RWPE2 (cell line): ENCODE measurements around the gene RGMB.
A peak's percentile ranks its signal among the peaks of the same experiment; 100 is the strongest.

Source experiments
- ATAC-seq: fragments of 200-7000 bp; cut with Tn5 transposase; 3 replicates; pipeline ENCODE4 v1.9.1; 2021; ENCODE audit warnings: low read depth
- DNase-seq: peaks from one replicate; pipeline ENCODE4 v3.0.0-alpha.2; 2020; ENCODE audit warnings: low spot score
- H3K27ac ChIP-seq: fragments of 450-650 bp; 2 replicates; pipeline ENCODE4 v1.5.1; 2017; ENCODE audit warnings: mild to moderate bottlenecking; ENCODE audit not compliant: poor library complexity, severe bottlenecking
- H3K27me3 ChIP-seq: fragments of 250-450 bp; sonication (Bioruptor Pico); 2 replicates; pipeline ENCODE4 v1.5.1; 2021; ENCODE audit warnings: mild to moderate bottlenecking, moderate library complexity; ENCODE audit not compliant: insufficient read depth, poor library complexity, severe bottlenecking
- H3K36me3 ChIP-seq: fragments of 250-450 bp; sonication (Bioruptor Pico); 2 replicates; pipeline ENCODE4 v1.5.1; 2020; ENCODE audit warnings: low read depth, mild to moderate bottlenecking, moderate library complexity
- H3K4me1 ChIP-seq: fragments of 250-450 bp; sonication (Bioruptor Pico); 2 replicates; pipeline ENCODE4 v1.5.1; 2021; ENCODE audit warnings: mild to moderate bottlenecking, moderate library complexity; ENCODE audit not compliant: insufficient read depth, poor library complexity, severe bottlenecking
- H3K4me3 ChIP-seq: fragments of 250-450 bp; sonication (Bioruptor Pico); 2 replicates; pipeline ENCODE4 v1.5.1; 2021; ENCODE audit warnings: mild to moderate bottlenecking, moderate library complexity; ENCODE audit not compliant: severe bottlenecking
- H3K9me3 ChIP-seq: fragments of 250-450 bp; sonication (Bioruptor Pico); 2 replicates; pipeline ENCODE4 v1.5.1; 2021; ENCODE audit warnings: mild to moderate bottlenecking, moderate library complexity; ENCODE audit not compliant: severe bottlenecking
- TF ChIP-seq, protein P1 (sequence below): fragments of 450-650 bp; IDR thresholded peaks from one replicate; pipeline ENCODE4 v1.5.1; 2017; ENCODE audit warnings: mild to moderate bottlenecking, moderate library complexity; ENCODE audit not compliant: poor library complexity, severe bottlenecking

Gene RGMB

DNA sequence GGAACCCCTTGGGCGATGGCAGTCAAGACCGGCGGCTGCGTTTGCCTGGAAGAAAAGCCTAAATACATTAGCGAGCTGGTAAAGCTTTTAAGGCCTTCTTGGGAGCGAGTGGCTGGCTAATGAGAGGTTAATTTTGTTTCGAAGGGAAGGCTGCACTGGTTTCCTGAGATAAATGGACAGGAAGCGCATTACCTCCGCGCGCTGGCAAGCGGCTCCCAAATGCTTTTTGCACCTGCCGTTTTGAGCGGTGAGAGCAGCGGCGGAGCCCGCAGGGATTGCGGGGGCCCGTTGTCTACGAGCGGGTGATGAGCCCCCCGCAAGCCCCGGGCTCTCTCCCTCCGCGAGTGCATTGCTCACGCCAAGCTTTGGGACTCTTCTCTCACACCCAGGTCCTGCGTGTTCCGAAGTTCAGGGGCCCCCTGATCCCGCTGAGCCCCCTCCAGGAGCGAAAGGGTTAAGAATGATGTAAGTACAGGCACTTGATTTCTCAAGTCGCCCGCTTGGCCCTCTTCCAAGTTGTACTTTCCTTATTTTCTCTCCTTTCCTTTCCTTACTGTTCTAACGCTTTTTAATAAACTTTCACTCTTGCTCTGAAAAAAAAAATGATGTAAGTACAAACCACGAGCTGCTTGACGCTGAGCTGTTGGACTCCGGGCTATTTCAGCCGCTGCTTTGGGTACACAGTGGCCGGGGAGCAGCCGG is 3.1 kb upstream of the RGMB start:
- no peaks in the 10 kb centered on the region for H3K27me3 ChIP-seq
- peaks cover 12% of the 10 kb centered on the region for H3K36me3 ChIP-seq
- peak overlapping the region; percentile 73 for H3K27ac ChIP-seq
- no peaks in the 10 kb centered on the region for H3K9me3 ChIP-seq
- TF ChIP-seq, protein P1, sequence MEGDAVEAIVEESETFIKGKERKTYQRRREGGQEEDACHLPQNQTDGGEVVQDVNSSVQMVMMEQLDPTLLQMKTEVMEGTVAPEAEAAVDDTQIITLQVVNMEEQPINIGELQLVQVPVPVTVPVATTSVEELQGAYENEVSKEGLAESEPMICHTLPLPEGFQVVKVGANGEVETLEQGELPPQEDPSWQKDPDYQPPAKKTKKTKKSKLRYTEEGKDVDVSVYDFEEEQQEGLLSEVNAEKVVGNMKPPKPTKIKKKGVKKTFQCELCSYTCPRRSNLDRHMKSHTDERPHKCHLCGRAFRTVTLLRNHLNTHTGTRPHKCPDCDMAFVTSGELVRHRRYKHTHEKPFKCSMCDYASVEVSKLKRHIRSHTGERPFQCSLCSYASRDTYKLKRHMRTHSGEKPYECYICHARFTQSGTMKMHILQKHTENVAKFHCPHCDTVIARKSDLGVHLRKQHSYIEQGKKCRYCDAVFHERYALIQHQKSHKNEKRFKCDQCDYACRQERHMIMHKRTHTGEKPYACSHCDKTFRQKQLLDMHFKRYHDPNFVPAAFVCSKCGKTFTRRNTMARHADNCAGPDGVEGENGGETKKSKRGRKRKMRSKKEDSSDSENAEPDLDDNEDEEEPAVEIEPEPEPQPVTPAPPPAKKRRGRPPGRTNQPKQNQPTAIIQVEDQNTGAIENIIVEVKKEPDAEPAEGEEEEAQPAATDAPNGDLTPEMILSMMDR, result no peak
- peak overlapping the region; percentile 65 for H3K4me3 ChIP-seq
- DNase-seq (no peak), ATAC-seq (no peak)
- peaks cover 13% of the 10 kb centered on the region for H3K4me1 ChIP-seq

DNA sequence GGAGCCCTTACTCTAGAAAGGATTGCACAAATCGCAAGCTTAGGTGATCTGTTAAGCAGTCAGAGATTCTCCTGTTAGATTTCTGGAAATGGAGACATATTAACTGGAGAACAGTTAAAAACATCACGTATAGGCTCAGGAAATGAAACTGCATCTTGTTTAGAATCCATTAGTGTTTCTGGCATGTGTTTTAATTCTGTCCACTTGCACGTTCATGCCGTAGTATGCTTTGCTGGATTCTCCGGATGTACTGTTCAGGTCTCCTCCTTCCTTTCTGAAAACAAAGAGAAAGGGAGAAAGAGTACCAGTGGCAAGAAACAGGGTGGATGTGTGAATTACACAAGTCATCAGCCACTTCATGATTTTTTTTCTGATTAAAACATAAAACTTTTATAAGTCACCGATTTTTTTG is 2.5 kb upstream of the RGMB start:
- Histone ChIP-seq H3K4me3 (peak overlapping the region; percentile 65), H3K4me1 (peaks cover 17% of the 10 kb centered on the region), H3K9me3 (no peaks in the 10 kb centered on the region), H3K36me3 (peaks cover 18% of the 10 kb centered on the region), H3K27ac (peak overlapping the region; percentile 73), H3K27me3 (no peaks in the 10 kb centered on the region)
- TF ChIP-seq, protein P1, result no peak
- no peak for DNase-seq
- ATAC-seq, result no peak

DNA sequence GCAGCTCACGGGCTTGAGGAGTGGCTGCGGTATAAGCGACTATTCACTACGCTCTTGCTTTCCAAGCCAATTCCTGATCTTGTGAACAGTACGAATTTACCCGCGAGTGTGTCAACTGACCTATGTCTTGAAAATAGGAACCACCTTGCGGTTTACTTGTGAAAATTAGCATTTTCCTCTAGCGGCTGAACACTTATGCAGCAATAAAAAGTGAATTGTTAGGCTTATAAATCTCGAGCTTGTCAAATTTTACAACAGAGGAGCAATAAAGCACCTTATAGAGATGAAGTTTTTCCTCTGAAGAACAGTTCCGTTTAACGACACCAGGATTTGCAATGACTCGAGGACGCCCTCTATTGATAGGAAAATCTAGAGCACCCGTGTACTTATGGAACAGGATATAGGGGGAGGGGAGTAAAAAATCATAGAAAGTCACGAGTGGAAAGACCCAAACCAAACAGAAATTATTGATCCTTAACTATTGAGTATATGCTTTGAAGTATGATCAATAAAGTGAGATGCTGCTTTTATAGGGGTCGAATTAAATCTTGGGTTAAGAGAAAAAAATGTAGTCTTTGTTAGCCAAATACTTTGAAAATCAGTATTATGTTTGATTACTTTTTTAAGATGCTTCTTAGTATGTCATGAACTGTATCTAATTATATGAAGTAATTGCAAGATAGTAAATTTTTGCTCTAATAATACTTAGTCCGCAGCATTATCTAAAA is 1.9 kb upstream of the RGMB start:
- no peak for ATAC-seq
- peak overlapping the region; percentile 73 for H3K27ac ChIP-seq

DNA sequence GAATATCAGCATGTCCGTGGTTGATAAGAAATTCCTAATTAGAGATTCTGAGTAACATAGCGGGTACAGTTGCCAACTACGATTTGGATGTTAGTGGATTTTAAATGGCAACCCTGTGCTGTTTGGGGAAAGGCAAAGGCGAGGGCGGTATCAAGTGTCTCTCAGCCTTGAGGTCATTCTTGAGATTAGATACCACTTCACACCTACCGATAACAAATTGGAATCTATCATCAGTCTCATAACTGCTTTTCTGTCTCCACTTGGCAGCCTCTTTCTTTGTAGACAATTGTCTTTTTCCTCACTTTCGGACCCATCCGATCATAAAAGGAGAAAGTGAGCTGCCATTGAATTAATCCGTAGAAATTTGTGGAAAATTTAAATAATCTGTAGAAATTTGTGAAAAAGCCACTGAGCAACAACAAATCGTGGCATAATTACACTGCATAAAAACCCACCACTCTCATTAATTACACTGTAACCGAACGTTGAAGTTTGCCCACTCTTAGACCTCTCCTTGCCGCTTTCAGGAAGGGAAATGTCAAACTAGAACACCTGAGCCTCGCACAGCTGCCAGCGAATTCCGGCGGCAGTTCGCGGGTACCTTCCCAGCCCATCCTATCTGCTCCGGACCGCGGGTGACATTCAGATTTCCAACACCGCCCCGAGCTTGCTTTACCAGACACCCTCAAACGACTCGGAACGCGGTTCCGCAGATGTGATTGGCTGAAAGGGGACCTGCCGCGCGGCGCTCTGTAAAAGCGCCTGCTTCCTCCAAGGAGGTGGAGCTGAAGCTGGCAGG is 849 bp upstream of the RGMB start:
- H3K36me3 ChIP-seq, result peaks cover 31% of the 10 kb centered on the region
- H3K4me1 ChIP-seq, result peaks cover 32% of the 10 kb centered on the region
- peak; percentile 89 for DNase-seq
- H3K27ac ChIP-seq, result peak overlapping the region; percentile 73
- no peaks in the 10 kb centered on the region for H3K27me3 ChIP-seq
- peak; percentile 46 for ATAC-seq
- TF ChIP-seq, protein P1, result no peak
- peak overlapping the region; percentile 81 for H3K4me3 ChIP-seq
- H3K9me3 ChIP-seq, result no peaks in the 10 kb centered on the region

More for the DNA sequence above, 1.9 kb upstream of the RGMB start:
- Histone ChIP-seq H3K9me3 (no peaks in the 10 kb centered on the region), H3K4me1 (peaks cover 23% of the 10 kb centered on the region), H3K36me3 (peaks cover 24% of the 10 kb centered on the region), H3K4me3 (peak overlapping the region; percentile 65), H3K27me3 (no peaks in the 10 kb centered on the region)
- TF ChIP-seq, protein P1, result peak; percentile 99
- DNase-seq, result no peak
